ENCODE data around the gene ADAM33.

ADAM33 gene

DNA sequence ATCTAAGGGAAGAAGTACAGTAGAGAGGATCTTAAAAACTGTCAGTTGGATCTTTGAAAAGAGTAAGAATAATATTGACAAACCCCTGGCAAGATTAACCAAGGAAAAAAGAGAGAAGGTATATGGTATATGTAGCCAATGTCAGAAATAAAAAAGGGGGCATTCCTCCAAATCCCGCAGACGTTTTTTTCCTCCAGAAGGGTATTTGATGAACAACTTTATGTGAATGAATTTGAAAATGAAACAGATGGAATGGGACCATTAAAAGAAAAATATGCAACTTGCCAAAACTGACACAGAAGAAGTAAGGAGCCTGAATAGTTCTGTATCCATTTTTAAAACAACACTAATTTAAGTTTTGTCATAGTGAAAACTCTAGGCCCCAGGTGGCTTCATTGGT is 54.3 kb downstream of the ADAM33 start:
- no peak for DNase-seq
- Histone ChIP-seq H3K36me3 (replicated peaks; ENCODE audit: insufficient read depth, low read length) (no peaks in the 10 kb centered on the region), H3K4me1 (ENCODE audit: low read length) (no peaks in the 10 kb centered on the region), H3K4me2 (ENCODE audit: low read depth, low read length) (no peak overlapping the region), H2AFZ (ENCODE audit: low read length) (no peak overlapping the region), H3K27ac (ENCODE audit: low read length) (no peak overlapping the region), H3K9me3 (replicated peaks; ENCODE audit: insufficient read depth, low read length) (no peaks in the 10 kb centered on the region), H3F3A (ENCODE audit: insufficient read depth, low read length) (no peaks in the 10 kb centered on the region), H3K9ac (ENCODE audit: low read length) (no peak overlapping the region), H3K79me2 (ENCODE audit: low read length) (no peaks in the 10 kb centered on the region), H3K27me3 (replicated peaks; ENCODE audit: insufficient read depth, low read length) (no peaks in the 10 kb centered on the region), H4K20me1 (ENCODE audit: insufficient read depth, low read length) (no peaks in the 10 kb centered on the region), H3K9me2 (replicated peaks; ENCODE audit: insufficient read depth, low read length) (no peaks in the 10 kb centered on the region), H3K4me3 (ENCODE audit: low read length) (no peak overlapping the region)
- TF ChIP-seq EZH2phosphoT487 (IDR thresholded peaks at IDR 0.05; ENCODE audit: low read length) = no peak
- TF ChIP-seq, protein P1, sequence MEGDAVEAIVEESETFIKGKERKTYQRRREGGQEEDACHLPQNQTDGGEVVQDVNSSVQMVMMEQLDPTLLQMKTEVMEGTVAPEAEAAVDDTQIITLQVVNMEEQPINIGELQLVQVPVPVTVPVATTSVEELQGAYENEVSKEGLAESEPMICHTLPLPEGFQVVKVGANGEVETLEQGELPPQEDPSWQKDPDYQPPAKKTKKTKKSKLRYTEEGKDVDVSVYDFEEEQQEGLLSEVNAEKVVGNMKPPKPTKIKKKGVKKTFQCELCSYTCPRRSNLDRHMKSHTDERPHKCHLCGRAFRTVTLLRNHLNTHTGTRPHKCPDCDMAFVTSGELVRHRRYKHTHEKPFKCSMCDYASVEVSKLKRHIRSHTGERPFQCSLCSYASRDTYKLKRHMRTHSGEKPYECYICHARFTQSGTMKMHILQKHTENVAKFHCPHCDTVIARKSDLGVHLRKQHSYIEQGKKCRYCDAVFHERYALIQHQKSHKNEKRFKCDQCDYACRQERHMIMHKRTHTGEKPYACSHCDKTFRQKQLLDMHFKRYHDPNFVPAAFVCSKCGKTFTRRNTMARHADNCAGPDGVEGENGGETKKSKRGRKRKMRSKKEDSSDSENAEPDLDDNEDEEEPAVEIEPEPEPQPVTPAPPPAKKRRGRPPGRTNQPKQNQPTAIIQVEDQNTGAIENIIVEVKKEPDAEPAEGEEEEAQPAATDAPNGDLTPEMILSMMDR (IDR thresholded peaks at IDR 0.05; ENCODE audit: low read length) = no peak
- TF ChIP-seq EZH2 (optimal IDR thresholded peaks at IDR 0.05; ENCODE audit: low read depth, low read length) = no peak

DNA sequence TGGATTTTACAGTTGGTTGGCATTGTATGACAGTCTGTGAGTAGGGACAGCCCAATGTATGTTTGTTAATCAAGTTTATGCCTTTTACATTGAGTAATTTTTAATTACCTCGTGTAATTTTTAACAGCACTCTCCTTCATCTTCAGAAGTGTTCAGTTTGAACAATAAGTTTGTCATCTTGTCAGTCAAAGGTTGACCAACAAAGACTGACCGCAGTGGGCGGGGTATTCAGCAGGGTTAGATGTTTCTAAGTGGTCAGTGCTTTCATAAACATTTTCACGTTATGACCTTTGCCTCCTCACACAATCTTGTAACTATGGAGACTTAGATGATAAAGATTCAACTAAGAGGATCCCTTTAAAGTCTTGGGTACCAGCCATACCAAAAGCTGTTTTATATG is 59.4 kb downstream of the ADAM33 start:
- no peak for DNase-seq
- Histone ChIP-seq H3K4me3 (ENCODE audit: low read length) (no peak overlapping the region), H2AFZ (ENCODE audit: low read length) (no peak overlapping the region), H3K9me2 (replicated peaks; ENCODE audit: insufficient read depth, low read length) (no peaks in the 10 kb centered on the region), H3K27ac (ENCODE audit: low read length) (no peak overlapping the region), H3K9ac (ENCODE audit: low read length) (no peak overlapping the region), H3K4me1 (ENCODE audit: low read length) (no peaks in the 10 kb centered on the region), H3K9me3 (replicated peaks; ENCODE audit: insufficient read depth, low read length) (no peaks in the 10 kb centered on the region), H3K4me2 (ENCODE audit: low read depth, low read length) (no peak overlapping the region), H4K20me1 (ENCODE audit: insufficient read depth, low read length) (no peaks in the 10 kb centered on the region), H3F3A (ENCODE audit: insufficient read depth, low read length) (no peaks in the 10 kb centered on the region), H3K79me2 (ENCODE audit: low read length) (no peaks in the 10 kb centered on the region), H3K36me3 (replicated peaks; ENCODE audit: insufficient read depth, low read length) (no peaks in the 10 kb centered on the region), H3K27me3 (replicated peaks; ENCODE audit: insufficient read depth, low read length) (no peaks in the 10 kb centered on the region)
- TF ChIP-seq EZH2 (optimal IDR thresholded peaks at IDR 0.05; ENCODE audit: low read depth, low read length) (no peak), EZH2phosphoT487 (IDR thresholded peaks at IDR 0.05; ENCODE audit: low read length) (no peak)
- TF ChIP-seq, protein P1 (IDR thresholded peaks at IDR 0.05; ENCODE audit: low read length) = no peak

DNA sequence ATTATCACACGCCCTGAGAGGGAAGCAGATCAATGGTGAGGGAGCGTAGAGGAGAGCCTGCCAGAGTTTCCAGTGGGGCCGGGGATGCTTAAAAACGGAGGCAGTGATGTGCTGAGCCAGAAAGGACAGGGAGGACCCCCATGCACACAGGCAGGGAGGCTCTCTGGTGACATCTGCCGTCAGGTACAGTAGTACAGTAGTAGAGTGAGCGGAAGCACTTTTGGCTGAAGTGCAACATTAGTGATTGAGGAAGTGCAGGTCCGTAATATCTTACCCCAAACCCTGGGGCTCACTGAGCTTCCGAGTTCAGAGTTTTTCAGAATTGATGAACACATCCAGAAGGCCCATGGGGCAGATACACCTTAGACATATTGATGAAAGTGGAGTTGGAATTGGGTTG is 60.7 kb downstream of the ADAM33 start:
- H3K27ac ChIP-seq (ENCODE audit: low read length) = no peak overlapping the region
- H3K4me1 ChIP-seq (ENCODE audit: low read length) = no peaks in the 10 kb centered on the region
- no peaks in the 10 kb centered on the region for H3K9me3 ChIP-seq (replicated peaks; ENCODE audit: insufficient read depth, low read length)
- no peak overlapping the region for H2AFZ ChIP-seq (ENCODE audit: low read length)
- H3K9me2 ChIP-seq (replicated peaks; ENCODE audit: insufficient read depth, low read length) = no peaks in the 10 kb centered on the region
- H3K27me3 ChIP-seq (replicated peaks; ENCODE audit: insufficient read depth, low read length) = no peaks in the 10 kb centered on the region
- no peaks in the 10 kb centered on the region for H3K36me3 ChIP-seq (replicated peaks; ENCODE audit: insufficient read depth, low read length)
- H3F3A ChIP-seq (ENCODE audit: insufficient read depth, low read length) = no peaks in the 10 kb centered on the region
- H3K79me2 ChIP-seq (ENCODE audit: low read length) = no peaks in the 10 kb centered on the region
- TF ChIP-seq EZH2 (optimal IDR thresholded peaks at IDR 0.05; ENCODE audit: low read depth, low read length) = no peak
- TF ChIP-seq EZH2phosphoT487 (IDR thresholded peaks at IDR 0.05; ENCODE audit: low read length) = no peak
- TF ChIP-seq, protein P1 (IDR thresholded peaks at IDR 0.05; ENCODE audit: low read length) = no peak
- no peaks in the 10 kb centered on the region for H4K20me1 ChIP-seq (ENCODE audit: insufficient read depth, low read length)
- no peak for DNase-seq
- H3K4me2 ChIP-seq (ENCODE audit: low read depth, low read length) = no peak overlapping the region
- H3K9ac ChIP-seq (ENCODE audit: low read length) = no peak overlapping the region
- H3K4me3 ChIP-seq (ENCODE audit: low read length) = no peak overlapping the region
